ENCODE measurements around the gene MTPN.
A peak's percentile ranks its signal among the peaks of the same experiment; 100 is the strongest.

DNA sequence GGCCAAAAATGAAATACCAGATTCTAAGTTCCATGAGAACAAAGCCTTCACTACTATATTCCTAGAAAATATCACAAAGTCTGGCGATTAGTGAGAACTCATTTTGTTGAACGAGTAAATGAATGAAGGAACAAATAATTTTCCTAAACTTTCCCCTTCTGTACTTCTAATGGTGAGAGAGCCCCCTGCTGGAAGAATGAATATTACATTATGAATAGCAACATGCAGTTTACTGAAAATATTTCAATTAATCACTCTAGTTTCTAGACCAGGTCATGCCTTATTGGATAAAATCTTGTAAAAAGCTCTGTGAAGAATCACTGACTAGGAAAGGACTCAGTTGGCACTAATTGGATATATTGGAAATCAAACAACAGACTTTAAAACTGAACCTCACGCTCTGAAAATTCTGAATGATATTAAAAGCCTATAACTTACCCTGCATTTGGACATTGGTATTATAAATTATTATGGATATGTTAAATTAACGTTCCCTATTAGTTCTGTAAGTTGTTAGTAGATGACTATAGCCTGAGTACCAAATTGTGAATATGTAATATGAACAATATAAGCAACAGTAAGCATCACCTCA, 32.4 kb upstream of the MTPN start:
- TF ChIP-seq, protein P1, sequence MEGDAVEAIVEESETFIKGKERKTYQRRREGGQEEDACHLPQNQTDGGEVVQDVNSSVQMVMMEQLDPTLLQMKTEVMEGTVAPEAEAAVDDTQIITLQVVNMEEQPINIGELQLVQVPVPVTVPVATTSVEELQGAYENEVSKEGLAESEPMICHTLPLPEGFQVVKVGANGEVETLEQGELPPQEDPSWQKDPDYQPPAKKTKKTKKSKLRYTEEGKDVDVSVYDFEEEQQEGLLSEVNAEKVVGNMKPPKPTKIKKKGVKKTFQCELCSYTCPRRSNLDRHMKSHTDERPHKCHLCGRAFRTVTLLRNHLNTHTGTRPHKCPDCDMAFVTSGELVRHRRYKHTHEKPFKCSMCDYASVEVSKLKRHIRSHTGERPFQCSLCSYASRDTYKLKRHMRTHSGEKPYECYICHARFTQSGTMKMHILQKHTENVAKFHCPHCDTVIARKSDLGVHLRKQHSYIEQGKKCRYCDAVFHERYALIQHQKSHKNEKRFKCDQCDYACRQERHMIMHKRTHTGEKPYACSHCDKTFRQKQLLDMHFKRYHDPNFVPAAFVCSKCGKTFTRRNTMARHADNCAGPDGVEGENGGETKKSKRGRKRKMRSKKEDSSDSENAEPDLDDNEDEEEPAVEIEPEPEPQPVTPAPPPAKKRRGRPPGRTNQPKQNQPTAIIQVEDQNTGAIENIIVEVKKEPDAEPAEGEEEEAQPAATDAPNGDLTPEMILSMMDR (IDR thresholded peaks at IDR 0.05) = peak; percentile 69 to 89 (median 76)
- TF ChIP-seq POLR2A (IDR thresholded peaks at IDR 0.05) = no peak
